GM19468 (cell line): ENCODE results near the gene HSPA1A.
A peak's percentile ranks its signal among the peaks of the same experiment; 100 is the strongest.
"Not testable (repeated sequence)": the region's sequence is repeated elsewhere in the genome, so short reads cannot be mapped to it uniquely, and the experiment has no call there.

Source experiments
- ATAC-seq: cut with Tn5 transposase; IDR thresholded peaks from one replicate; pipeline ENCODE4 v1.9.1; 2021; ENCODE audit warnings: mild to moderate bottlenecking, moderate library complexity, moderate number of reproducible peaks; ENCODE audit not compliant: unreplicated experiment; ENCODE audit errors: extremely low read depth

The HSPA1A gene

DNA sequence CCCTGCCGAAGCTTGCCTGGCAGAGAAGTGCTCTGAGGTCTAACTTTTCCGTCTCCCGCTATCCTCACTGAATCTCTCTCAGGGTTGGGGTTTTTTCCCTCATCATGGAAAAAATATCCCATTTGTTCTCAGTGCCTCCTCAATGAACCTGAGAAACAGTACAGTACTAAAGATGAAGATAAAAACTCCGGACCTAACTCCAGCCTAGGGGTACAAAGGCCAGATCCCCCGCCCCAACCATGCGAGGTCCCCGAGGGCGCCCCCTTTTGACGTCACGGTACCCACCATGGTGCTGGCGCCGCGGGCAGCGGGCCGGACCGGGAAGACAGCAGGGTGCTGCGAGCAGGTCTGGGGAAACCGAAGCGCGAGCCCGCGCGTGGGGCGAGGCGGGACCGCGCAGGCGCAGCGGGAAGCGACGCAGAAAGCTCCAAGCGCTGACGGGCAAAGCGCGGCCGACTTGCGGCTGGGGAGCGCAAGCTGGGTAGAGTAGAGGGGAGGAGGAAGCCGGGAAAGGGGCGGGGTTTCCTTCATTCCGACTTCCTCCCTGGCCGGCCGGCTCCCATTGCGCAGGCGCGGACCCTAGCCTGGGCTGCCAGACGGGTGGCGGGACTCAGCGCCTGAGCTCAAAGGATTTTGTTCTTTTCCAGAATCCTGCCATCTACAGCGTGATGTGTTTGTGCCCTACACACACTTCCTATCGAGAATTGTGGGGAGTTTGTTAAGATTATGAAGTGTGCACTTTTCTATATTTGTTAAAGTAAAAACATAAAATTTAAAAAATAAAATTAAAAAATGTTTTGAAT is 8.7 kb upstream of the HSPA1A start, which contains the start of gene LSM2:
Gene LSM2, minus strand, starts transcription at position 497 of the 803 bp plus-strand sequence. Its CDS starts 209 bp downstream, at position 288.
- ATAC-seq: peak; percentile 83

DNA sequence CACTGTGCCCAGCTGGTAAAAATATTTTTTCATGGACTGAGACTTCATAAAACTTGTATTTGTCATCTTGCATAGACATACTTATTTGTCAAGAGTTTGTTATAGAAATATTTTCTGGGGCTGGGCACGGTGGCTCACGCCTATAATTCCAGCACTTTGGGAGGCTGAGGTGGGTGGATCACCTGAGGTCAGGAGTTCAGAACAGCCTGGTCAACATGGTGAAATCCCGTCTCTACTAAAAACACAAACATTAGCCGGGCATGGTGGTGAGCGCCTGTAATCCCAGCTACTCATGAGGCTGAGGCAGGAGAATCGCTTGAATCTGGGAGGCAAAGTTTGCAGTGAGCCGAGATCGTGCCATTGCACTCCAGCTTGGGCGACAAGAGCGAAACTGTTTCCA is 6.7 kb upstream of the HSPA1A start:
- not testable (repeated sequence) for ATAC-seq

DNA sequence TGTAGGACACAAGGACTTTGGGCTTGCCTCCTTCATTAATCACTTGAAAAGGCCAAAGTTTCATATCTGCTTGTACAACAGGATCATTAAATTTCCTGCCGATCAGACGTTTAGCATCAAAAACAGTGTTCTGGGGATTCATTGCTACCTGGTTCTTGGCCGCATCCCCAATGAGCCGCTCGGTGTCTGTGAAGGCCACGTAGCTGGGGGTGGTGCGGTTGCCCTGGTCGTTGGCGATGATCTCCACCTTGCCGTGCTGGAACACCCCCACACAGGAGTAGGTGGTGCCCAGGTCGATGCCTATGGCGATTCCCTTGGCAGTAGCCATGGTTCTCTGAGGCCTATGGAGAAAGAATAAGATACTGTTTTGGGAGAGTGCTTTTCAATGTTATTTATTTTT is 3.7 kb upstream of the HSPA1A start:
- no peak for ATAC-seq

DNA sequence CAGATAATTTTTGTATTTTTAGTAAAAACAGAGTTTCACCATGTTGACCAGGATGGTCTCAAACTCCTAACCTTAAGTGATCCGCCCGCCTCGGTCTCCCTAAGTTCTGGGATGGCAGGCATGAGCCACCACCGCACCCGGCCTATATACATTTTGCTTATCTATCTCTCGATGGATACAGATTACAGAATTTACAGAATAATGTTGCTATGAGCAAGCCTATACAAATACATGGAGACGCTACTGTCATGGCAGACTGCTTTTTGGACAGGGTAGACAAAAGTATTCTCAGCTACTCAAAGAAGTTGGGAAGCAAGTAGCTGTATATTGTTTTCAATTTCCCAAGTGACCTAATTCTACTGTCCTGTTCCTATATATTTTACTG is 1.9 kb upstream of the HSPA1A start:
- ATAC-seq: no peak

DNA sequence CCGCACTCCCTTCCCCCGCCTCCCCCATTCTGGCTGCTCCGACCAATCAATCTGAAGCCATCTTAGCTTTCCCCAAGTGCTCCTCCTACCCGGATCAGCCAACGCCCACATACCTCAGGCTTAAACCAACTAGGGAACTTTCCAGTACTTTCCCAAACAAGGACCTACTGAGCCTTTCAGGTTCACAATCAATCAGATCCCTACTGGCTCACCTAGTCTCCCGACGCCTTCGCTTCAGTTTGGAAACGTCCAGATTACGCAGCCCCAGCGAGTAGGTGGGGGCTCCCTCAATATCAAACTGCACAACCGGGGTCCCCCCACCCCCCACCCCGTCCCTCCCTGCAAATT is 692 bp upstream of the HSPA1A start:
- no peak for ATAC-seq

DNA sequence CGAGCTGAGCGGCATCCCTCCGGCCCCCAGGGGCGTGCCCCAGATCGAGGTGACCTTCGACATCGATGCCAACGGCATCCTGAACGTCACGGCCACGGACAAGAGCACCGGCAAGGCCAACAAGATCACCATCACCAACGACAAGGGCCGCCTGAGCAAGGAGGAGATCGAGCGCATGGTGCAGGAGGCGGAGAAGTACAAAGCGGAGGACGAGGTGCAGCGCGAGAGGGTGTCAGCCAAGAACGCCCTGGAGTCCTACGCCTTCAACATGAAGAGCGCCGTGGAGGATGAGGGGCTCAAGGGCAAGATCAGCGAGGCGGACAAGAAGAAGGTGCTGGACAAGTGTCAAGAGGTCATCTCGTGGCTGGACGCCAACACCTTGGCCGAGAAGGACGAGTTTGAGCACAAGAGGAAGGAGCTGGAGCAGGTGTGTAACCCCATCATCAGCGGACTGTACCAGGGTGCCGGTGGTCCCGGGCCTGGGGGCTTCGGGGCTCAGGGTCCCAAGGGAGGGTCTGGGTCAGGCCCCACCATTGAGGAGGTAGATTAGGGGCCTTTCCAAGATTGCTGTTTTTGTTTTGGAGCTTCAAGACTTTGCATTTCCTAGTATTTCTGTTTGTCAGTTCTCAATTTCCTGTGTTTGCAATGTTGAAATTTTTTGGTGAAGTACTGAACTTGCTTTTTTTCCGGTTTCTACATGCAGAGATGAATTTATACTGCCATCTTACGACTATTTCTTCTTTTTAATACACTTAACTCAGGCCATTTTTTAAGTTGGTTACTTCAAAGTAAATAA is 2.0 kb downstream of the HSPA1A start:
- not testable (repeated sequence) for ATAC-seq

DNA sequence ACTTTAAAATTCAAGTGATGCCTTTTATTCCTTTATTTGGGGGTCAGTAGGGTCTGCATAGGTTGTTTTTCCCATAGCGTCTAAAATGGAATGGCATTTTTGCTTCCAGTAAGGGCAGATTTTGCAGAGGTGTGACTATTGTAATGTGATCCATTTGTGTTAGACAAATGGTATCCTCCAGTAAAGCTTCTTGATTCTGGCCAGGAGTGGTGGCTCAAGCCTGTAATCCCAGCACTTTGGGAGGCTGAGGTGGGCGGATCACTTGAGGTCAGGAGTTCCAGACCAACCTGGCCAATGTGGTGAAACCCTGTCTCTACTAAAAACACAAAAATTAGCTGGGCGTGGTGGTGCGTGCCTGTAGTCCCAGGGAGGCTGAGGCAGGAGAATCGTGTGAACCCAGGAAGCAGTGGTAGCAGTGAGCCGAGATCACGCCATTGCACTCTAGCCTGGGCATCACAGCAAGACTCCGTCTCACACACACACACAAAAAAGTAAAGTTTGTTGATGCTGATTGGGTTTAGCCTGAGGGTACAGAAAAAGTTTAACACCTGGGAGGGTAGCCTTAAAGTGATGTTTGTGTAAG is 2.7 kb downstream of the HSPA1A start:
- ATAC-seq: not testable (repeated sequence)

DNA sequence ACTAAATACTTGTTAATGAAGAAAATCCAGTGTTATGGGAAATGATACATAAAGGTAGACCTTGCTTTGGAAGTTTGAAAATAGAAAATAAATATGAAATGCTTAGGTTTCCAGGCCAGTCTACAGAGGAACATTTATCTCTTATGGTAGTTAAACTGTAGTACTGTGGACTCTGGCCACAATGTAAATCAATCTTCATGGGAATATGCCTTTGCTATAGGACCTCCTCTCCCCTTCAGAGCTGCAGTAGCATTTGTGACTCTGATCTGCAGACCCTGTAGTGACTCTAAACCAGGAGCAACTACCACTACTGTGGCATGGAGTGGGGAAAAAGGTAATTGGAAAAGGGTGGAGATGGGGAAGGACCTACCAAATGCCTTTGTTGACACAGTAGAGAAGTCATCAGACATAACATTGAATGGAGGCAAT is 4.5 kb downstream of the HSPA1A start:
- ATAC-seq: no peak

DNA sequence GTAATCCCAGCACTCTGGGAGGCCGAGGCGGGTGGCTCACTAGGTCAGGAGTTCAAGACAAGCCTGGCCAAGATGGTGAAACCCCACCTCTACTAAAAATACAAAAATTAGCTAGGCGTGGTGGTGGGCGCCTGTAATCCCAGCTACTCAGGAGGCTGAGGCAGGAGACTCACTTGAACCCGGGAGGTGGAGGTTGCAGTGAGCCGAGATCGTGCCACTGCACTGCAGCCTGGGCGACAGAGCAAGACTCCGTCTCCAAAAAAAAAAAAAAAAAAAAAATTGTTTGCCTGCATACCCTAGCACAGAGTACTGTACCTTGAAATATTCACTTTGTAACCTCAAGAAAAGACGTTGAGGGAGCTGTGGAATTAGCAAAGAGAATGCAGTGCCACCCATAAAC is 5.1 kb downstream of the HSPA1A start:
- ATAC-seq: not testable (repeated sequence)

DNA sequence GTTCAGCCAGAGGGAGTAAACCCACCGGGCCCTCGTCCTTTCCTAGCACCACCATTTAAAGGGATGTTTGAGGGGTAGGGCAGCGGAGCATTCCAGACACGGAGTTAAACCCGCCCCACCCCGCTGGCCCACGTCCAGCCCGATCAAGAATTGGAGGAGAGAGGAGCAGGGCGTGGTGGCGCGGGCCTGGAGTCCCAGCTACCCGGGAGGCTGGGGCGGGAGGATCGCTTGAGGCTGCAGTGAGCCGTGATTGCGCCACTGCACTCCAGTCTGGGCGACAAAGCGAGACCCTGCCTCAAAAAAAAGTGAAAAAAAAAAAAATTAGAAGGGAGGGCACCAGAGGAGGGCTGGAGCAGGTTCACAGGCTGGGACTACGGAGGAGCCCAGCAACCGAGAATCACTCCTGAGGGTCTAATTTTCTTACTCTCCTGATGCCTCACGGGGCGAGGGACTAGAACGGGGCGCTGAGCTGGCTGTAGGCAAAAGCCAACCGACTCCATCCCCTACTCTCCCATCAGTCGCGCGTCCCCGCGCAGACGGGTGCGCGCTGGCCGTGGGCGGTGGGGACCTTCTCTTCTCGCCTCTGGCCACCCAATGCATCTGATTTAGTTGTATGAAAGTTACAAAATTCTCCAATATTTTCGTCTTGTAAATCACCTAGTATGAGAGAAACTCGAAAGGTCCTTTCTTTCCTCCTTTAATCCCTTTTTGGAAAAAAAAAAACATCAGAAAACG is 6.1 kb downstream of the HSPA1A start:
- no peak for ATAC-seq

DNA sequence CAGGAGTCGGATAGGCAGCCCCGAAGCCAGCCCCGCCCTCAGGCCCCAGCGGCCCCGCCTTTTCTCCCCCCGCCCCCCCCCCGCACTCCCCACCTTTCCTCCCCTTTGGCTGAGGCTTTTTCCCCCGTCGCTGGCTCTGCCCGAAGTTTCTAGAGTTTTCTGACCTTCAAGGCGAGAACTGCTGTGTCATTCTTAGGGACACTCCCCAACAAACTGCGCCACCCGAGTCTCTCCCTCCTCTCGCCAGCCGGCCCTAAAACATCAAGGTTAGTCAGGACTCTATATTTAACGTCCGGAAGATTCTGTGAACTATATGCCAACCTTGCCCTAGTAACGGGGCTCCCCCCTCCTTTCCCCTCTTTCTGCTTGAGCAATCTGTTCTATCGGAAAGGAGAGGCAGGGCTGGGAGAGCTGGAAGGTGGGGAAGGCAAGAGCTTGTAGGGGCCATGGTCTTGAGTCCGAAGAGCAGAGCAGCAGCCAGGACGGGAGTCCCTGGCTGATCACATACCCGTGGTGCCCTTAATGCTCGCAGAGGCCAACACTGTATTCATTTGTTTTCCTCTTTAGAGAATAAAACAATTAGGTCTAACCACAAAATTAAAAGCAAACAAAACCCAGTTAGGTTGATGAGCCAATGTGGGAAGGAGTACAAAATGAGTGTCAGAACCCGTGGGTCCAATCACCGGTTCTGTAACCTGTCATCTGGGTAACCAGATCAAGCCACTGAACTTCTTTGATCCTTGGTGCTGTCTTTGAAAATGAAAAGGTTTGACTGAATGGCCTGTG is 6.9 kb downstream of the HSPA1A start:
- ATAC-seq: no peak

DNA sequence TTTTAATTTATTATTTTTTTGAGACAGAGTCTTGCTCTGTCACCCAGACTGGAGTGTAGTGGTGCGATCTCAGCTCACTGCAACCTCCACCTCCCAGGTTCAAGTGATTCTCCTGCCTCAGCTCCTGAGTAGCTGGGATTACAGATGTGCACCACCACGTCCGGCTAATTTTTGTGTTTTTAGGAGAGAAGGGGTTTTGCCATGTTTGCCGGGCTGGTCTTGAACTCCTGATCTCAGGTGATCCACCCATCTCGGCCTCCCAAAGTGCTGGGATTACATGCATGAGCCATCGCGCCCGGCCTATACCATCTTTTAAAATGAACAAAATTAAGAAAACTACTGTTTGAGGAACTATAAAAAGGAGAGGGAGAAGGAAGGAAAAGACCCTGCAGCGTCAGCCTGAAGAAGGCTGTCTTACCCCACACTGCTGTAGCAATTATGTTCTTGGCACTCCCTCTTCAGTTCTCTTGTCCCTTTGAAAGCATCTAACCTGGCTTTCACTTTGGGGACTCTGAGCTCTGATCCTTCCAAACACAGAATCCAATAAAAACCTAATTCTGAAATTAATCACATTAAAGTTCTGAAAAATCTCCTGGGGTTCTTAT is 8.4 kb downstream of the HSPA1A start:
- ATAC-seq: not testable (repeated sequence)

DNA sequence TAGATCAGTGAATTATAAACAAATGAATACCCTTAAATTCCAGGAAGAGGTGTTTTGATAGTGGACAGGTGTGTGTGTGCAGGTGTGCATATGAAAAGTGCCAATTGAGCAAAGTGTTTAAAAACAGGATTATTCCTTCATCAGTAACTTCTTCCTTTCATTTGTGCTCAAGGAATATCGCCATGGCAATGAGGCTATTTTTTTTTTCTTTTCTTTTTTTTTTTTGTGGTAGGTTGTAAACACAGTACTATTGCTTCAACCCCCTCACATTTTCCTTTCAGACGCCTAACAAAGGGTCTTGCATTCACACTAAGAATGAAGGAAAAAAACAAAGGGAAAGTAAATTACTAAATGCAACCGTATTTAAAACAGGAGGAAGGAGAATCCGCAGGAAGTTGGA is 10.2 kb downstream of the HSPA1A start:
- ATAC-seq: no peak

DNA sequence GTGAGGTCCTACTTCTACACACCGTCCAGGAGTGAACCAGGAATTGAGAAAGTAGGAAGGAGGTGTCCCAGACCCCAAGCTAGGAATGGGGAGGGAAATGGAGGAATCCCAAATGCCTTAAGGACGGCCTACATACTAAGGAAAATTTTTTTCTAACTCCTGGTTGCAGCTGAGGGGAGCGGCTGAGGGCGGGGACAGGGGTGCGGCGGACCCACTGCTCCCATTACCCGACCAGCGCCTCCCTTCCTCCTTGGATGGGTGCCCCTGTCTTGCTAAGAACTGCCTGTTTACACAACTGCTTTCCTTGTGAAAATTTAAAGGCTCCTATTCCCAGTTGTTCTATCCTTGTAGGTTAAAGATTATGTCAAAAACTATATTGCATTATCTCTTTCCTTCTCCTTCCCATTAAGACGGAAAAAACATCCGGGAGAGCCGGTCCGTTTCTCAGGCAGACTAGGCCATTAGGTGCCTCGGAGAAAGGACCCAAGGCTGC is 11.5 kb downstream of the HSPA1A start:
- no peak for ATAC-seq

DNA sequence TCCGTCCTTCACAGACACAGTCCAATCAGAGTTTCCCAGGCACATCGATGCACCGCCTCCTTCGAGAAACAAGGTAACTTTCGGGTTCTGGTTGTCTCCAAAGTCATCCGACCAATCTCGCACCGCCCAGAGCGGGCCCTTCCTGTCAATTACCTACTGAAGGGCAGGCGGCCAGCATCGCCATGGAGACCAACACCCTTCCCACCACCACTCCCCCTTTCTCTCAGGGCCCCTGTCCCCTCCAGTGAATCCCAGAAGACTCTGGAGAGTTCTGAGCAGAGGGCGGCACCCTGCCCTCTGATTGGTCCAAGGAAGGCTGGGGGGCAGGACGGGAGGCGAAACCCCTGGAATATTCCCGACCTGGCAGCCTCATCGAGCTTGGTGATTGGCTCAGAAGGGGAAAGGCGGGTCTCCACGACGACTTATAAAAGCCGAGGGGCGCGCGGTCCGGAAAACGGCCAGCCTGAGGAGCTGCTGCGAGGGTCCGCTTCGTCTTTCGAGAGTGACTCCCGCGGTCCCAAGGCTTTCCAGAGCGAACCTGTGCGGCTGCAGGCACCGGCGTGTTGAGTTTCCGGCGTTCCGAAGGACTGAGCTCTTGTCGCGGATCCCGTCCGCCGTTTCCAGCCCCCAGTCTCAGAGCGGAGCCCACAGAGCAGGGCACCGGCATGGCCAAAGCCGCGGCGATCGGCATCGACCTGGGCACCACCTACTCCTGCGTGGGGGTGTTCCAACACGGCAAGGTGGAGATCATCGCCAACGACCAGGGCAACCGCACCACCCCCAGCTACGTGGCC is 12.1 kb downstream of the HSPA1A start, which contains the start of gene HSPA1B:
Gene HSPA1B, plus strand, starts transcription at position 453 of the 794 bp plus-strand sequence. Its CDS starts 213 bp downstream, at position 666.
- ATAC-seq: peak; percentile 41

DNA sequence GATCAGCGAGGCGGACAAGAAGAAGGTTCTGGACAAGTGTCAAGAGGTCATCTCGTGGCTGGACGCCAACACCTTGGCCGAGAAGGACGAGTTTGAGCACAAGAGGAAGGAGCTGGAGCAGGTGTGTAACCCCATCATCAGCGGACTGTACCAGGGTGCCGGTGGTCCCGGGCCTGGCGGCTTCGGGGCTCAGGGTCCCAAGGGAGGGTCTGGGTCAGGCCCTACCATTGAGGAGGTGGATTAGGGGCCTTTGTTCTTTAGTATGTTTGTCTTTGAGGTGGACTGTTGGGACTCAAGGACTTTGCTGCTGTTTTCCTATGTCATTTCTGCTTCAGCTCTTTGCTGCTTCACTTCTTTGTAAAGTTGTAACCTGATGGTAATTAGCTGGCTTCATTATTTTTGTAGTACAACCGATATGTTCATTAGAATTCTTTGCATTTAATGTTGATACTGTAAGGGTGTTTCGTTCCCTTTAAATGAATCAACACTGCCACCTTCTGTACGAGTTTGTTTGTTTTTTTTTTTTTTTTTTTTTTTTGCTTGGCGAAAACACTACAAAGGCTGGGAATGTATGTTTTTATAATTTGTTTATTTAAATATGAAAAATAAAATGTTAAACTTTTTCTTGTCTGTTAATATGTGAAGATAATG is 14.4 kb downstream of the HSPA1A start:
- ATAC-seq: no peak

DNA sequence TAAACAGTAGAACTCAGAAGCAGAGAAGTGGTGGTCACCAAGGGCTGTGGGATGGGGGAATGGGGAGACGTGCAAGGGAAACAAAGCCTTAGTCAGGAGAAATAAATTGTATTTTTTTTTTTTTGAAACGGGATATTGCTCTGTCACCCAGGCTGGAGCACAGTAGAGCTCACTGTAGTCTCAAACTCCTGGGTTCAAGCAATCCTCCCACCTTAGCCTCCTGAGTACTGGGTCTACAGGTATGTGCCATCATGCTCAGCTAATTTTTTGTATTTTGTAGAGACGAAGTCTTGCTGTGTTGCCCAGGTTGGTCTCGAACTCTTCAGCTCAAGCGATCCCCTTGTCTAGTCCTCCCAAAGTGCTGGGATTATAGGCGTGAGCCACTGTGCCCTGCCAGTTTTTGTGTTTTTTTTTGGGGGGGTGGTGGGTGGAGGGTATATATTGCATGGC is 15.6 kb downstream of the HSPA1A start:
- ATAC-seq: no peak
